C4-2B (cell line): ENCODE data around the gene JAKMIP3.

Source experiments
- ZFX ChIP-seq: fragments of 450-650 bp; IDR thresholded peaks from 2 replicates; pipeline ENCODE4 v1.6.1; 2017
- TF ChIP-seq, protein P1 (sequence below): fragments of 450-650 bp; conservative IDR thresholded peaks from 2 replicates; pipeline ENCODE4 v1.5.1; 2017; ENCODE audit warnings: mild to moderate bottlenecking

GRCh38 chr10:132041340-132041739, 24.4 kb upstream of the JAKMIP3 start:
- TF ChIP-seq, protein P1, sequence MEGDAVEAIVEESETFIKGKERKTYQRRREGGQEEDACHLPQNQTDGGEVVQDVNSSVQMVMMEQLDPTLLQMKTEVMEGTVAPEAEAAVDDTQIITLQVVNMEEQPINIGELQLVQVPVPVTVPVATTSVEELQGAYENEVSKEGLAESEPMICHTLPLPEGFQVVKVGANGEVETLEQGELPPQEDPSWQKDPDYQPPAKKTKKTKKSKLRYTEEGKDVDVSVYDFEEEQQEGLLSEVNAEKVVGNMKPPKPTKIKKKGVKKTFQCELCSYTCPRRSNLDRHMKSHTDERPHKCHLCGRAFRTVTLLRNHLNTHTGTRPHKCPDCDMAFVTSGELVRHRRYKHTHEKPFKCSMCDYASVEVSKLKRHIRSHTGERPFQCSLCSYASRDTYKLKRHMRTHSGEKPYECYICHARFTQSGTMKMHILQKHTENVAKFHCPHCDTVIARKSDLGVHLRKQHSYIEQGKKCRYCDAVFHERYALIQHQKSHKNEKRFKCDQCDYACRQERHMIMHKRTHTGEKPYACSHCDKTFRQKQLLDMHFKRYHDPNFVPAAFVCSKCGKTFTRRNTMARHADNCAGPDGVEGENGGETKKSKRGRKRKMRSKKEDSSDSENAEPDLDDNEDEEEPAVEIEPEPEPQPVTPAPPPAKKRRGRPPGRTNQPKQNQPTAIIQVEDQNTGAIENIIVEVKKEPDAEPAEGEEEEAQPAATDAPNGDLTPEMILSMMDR = no peak
- no peak for TF ChIP-seq ZFX
